ENCODE measurements around the gene EDIL3.

Gene EDIL3

DNA sequence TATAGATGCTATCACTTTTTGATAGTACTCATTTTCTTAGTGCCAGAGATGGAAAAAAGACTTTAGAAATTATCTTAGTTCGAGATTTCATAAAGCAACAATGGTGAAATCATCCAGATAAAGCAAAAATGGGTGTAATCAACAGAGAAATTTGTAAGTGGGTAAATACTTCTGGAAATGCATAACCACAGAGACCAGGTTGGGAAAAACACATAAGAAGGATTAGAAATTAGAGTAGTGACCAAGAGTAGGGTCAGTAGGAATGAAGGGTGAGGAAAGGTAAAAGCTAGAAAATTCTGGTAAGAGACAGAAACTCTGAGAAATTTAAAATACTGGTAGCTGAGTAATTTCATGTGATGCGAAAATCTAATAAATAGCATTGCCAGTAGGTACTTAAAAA is 11.2 kb downstream of the EDIL3 start:
- TF ChIP-seq TAF1 (IDR thresholded peaks at IDR 0.05; ENCODE audit: borderline replicate concordance, insufficient read depth, low read length): no peak
- TF ChIP-seq FOXP2 (optimal IDR thresholded peaks at IDR 0.05; ENCODE audit: borderline replicate concordance, extremely low read depth, extremely low read length, insufficient read depth): no peak
- TF ChIP-seq POLR2AphosphoS5 (IDR thresholded peaks at IDR 0.05; ENCODE audit: low read depth, low read length): no peak
- no peak for TF ChIP-seq SIN3A (IDR thresholded peaks at IDR 0.05; ENCODE audit: borderline replicate concordance, insufficient read depth, low read length)
- TF ChIP-seq, protein P1, sequence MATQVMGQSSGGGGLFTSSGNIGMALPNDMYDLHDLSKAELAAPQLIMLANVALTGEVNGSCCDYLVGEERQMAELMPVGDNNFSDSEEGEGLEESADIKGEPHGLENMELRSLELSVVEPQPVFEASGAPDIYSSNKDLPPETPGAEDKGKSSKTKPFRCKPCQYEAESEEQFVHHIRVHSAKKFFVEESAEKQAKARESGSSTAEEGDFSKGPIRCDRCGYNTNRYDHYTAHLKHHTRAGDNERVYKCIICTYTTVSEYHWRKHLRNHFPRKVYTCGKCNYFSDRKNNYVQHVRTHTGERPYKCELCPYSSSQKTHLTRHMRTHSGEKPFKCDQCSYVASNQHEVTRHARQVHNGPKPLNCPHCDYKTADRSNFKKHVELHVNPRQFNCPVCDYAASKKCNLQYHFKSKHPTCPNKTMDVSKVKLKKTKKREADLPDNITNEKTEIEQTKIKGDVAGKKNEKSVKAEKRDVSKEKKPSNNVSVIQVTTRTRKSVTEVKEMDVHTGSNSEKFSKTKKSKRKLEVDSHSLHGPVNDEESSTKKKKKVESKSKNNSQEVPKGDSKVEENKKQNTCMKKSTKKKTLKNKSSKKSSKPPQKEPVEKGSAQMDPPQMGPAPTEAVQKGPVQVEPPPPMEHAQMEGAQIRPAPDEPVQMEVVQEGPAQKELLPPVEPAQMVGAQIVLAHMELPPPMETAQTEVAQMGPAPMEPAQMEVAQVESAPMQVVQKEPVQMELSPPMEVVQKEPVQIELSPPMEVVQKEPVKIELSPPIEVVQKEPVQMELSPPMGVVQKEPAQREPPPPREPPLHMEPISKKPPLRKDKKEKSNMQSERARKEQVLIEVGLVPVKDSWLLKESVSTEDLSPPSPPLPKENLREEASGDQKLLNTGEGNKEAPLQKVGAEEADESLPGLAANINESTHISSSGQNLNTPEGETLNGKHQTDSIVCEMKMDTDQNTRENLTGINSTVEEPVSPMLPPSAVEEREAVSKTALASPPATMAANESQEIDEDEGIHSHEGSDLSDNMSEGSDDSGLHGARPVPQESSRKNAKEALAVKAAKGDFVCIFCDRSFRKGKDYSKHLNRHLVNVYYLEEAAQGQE (IDR thresholded peaks at IDR 0.05; ENCODE audit: insufficient read depth in 1 of 2, low read depth in 2 of 2, low read length in 2 of 2): no peak

DNA sequence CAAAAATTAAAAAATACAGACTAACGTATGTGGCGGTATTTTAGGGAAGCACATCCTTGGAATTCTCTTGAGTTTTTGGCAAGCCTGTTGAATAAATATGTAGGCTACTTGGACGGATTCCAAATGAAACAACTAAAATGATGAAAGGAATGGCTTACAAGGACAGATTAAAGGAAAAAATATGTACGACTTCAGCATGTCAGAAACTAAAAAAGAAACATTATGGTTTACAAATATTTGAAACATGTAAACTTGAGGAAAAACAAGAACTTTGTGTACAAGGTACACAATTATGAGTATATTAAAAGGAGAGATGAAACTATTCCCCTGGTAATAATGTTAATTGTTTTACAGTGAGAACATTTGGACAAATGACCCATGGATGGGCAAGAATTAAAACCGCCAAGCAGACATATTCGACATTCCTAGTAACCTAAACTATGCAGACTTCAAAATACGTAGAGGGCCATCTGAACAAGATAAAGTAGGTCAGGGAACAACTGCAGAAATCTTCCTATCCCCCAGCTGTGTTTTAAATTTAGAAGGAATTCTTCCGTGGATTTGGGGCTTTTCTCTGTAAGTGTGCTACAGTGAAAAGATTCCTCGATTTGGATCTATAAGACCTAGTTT is 12.5 kb downstream of the EDIL3 start:
- TF ChIP-seq TAF1 (IDR thresholded peaks at IDR 0.05; ENCODE audit: borderline replicate concordance, insufficient read depth, low read length) (no peak), FOXP2 (optimal IDR thresholded peaks at IDR 0.05; ENCODE audit: borderline replicate concordance, extremely low read depth, extremely low read length, insufficient read depth) (no peak), SIN3A (IDR thresholded peaks at IDR 0.05; ENCODE audit: borderline replicate concordance, insufficient read depth, low read length) (no peak), POLR2AphosphoS5 (IDR thresholded peaks at IDR 0.05; ENCODE audit: low read depth, low read length) (no peak)
- TF ChIP-seq, protein P1 (IDR thresholded peaks at IDR 0.05; ENCODE audit: insufficient read depth in 1 of 2, low read depth in 2 of 2, low read length in 2 of 2): no peak

DNA sequence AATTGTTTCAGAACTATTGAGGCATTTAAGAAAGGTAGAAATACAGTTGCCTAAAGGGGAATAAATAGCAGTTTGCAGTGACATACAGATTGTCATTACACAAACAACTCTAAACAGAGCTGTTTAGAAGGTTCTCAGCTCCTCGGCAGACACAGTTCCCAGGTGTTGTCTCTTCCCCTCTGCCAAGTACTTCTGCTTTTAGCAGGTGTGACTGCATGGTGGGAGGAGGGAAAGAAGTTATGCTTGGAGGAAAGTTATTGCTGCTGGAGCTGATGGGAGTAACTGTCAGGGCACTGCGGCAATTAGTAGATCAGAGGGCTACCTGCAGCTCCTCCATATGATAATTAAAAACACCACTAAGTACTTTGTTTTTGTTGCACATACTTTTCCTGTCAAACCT is 14.5 kb downstream of the EDIL3 start:
- no peak for TF ChIP-seq SIN3A (IDR thresholded peaks at IDR 0.05; ENCODE audit: borderline replicate concordance, insufficient read depth, low read length)
- TF ChIP-seq POLR2AphosphoS5 (IDR thresholded peaks at IDR 0.05; ENCODE audit: low read depth, low read length): no peak
- no peak for TF ChIP-seq FOXP2 (optimal IDR thresholded peaks at IDR 0.05; ENCODE audit: borderline replicate concordance, extremely low read depth, extremely low read length, insufficient read depth)
- no peak for TF ChIP-seq TAF1 (IDR thresholded peaks at IDR 0.05; ENCODE audit: borderline replicate concordance, insufficient read depth, low read length)
- TF ChIP-seq, protein P1 (IDR thresholded peaks at IDR 0.05; ENCODE audit: insufficient read depth in 1 of 2, low read depth in 2 of 2, low read length in 2 of 2): no peak

DNA sequence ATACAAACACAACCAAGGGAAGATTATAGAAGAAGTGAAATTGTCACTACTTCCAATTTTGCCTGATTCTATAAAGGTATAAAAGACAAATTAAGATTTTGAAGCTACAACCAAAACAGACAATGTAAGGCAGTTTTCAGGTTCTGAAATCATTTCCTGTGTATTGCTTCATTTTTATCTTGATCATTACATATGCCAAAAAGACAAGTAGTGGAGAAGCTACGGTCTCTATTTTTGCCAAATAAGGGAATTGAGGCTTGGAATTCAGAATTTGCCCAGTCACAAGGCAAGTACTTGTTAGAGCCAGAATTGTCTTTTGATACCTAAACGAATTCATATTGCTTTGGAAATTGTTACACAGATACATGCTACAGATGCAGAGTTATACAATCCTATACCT is 20.6 kb downstream of the EDIL3 start:
- TF ChIP-seq POLR2AphosphoS5 (IDR thresholded peaks at IDR 0.05; ENCODE audit: low read depth, low read length) (no peak), FOXP2 (optimal IDR thresholded peaks at IDR 0.05; ENCODE audit: borderline replicate concordance, extremely low read depth, extremely low read length, insufficient read depth) (no peak), TAF1 (IDR thresholded peaks at IDR 0.05; ENCODE audit: borderline replicate concordance, insufficient read depth, low read length) (no peak), SIN3A (IDR thresholded peaks at IDR 0.05; ENCODE audit: borderline replicate concordance, insufficient read depth, low read length) (no peak)
- TF ChIP-seq, protein P1 (IDR thresholded peaks at IDR 0.05; ENCODE audit: insufficient read depth in 1 of 2, low read depth in 2 of 2, low read length in 2 of 2): no peak

All from PFSK-1 (cell line).